ENCODE measurements around the gene ITFG1.
"Not testable (repeated sequence)": the region's sequence is repeated elsewhere in the genome, so short reads cannot be mapped to it uniquely, and the experiment has no call there.

GRCh38 chr16:47434274-47434673 lies 26.6 kb downstream of the ITFG1 start:
- not testable (repeated sequence) for TF ChIP-seq CTCF (conservative IDR thresholded peaks at IDR 0.05 in 1 of 2, IDR thresholded peaks at IDR 0.05 in 1 of 2; ENCODE audit: extremely low read depth in 1 of 2, insufficient read depth in 1 of 2, low read depth in 1 of 2, low read length in 2 of 2); EZH2 (IDR thresholded peaks at IDR 0.05; ENCODE audit: borderline replicate concordance, low read length)
